Breast epithelium (tissue), 3 donors: ENCODE results near the gene LTBP4.

Experiments
- CTCF ChIP-seq, 3 donors: fragments of 450-650 bp; IDR thresholded peaks; one replicate each; pipeline ENCODE4 v1.5.1; 2016 to 2017; ENCODE audit warnings: antibody characterized with exemption in 3 of 3, mild to moderate bottlenecking in 3 of 3, moderate library complexity in 3 of 3
- POLR2A ChIP-seq: fragments of 450-650 bp; IDR thresholded peaks from one replicate; pipeline ENCODE4 v1.6.1; 2016; ENCODE audit warnings: antibody characterized with exemption, mild to moderate bottlenecking, moderate library complexity
- POLR2AphosphoS5 ChIP-seq, 3 donors: sonication (generic); formaldehyde crosslinking; IDR thresholded peaks; one replicate each; pipeline ENCODE4 v1.6.1; 2017; ENCODE audit warnings: antibody characterized with exemption in 3 of 3

- TF ChIP-seq CTCF (IDR thresholded peaks at IDR 0.05), result no peak
- no peak for TF ChIP-seq POLR2A
- no peak for TF ChIP-seq POLR2AphosphoS5 (IDR thresholded peaks at IDR 0.05)
Measured at GRCh38 chr19:40597329-40597838, 3.8 kb upstream of the LTBP4 start.
